ENCODE data around the gene HIC2. TPM values are rescaled to one million over a fixed set of nuclear protein-coding genes. Genes with fewer than 3 reads are reported as not detected.
"Not testable (repeated sequence)": the region's sequence is repeated elsewhere in the genome, so short reads cannot be mapped to it uniquely, and the experiment has no call there.

The HIC2 gene
- total and polyA plus RNA-seq, 4 donors = 1.8 to 6.1 (median 2.9) TPM

GRCh38 chr22:21440676-21441075 lies 23.5 kb downstream of the HIC2 start:
- not testable (repeated sequence) for H3K9me3 ChIP-seq (ENCODE audit: control insufficient read depth in 4 of 4, insufficient read depth in 3 of 4, low read length in 3 of 4); H3K27me3 ChIP-seq (ENCODE audit: control insufficient read depth in 3 of 3, insufficient read depth in 3 of 3, low read length in 2 of 3); DNase-seq; H3K9ac ChIP-seq (ENCODE audit: insufficient read depth in 1 of 2, low read length in 2 of 2); H3K4me3 ChIP-seq; H3K27ac ChIP-seq (ENCODE audit: low read depth in 1 of 2, low read length in 1 of 2); H3K4me1 ChIP-seq (ENCODE audit: control insufficient read depth in 5 of 5, insufficient read depth in 5 of 5, low read length in 5 of 5)
- WGBS, 2 donors = no CpG with 5 or more reads among the region's 16 CpGs
- ATAC-seq (ENCODE audit: insufficient read depth, low FRiP score) = peak; percentile 44
- H3K36me3 ChIP-seq (ENCODE audit: control insufficient read depth in 4 of 4, insufficient read depth in 4 of 4, low read length in 4 of 4) = peaks cover 0 to 17% (median 0%) of the 10 kb centered on the region in 4 donors

- DNase-seq; ATAC-seq (ENCODE audit: insufficient read depth, low FRiP score): not testable (repeated sequence)
Measured at GRCh38 chr22:21441170-21441569, 24.0 kb downstream of the HIC2 start.

GRCh38 chr22:21442123-21442522 lies 25.0 kb downstream of the HIC2 start:
- not testable (repeated sequence) for H3K4me3 ChIP-seq; H3K4me1 ChIP-seq (ENCODE audit: control insufficient read depth in 5 of 5, insufficient read depth in 5 of 5, low read length in 5 of 5); H3K9me3 ChIP-seq (ENCODE audit: control insufficient read depth in 4 of 4, insufficient read depth in 3 of 4, low read length in 3 of 4); H3K27me3 ChIP-seq (ENCODE audit: control insufficient read depth in 3 of 3, insufficient read depth in 3 of 3, low read length in 2 of 3); H3K27ac ChIP-seq (ENCODE audit: low read depth in 1 of 2, low read length in 1 of 2); DNase-seq; H3K9ac ChIP-seq (ENCODE audit: insufficient read depth in 1 of 2, low read length in 2 of 2); ATAC-seq (ENCODE audit: insufficient read depth, low FRiP score)
- peaks cover 0 to 30% (median 1%) of the 10 kb centered on the region in 4 donors for H3K36me3 ChIP-seq (ENCODE audit: control insufficient read depth in 4 of 4, insufficient read depth in 4 of 4, low read length in 4 of 4)
- WGBS, 2 donors = no CpG with 5 or more reads among the region's 9 CpGs

More at GRCh38 chr22:21441170-21441569, 24.0 kb downstream of the HIC2 start:
- not testable (repeated sequence) for H3K27ac ChIP-seq (ENCODE audit: low read depth in 1 of 2, low read length in 1 of 2); H3K4me3 ChIP-seq; H3K27me3 ChIP-seq (ENCODE audit: control insufficient read depth in 3 of 3, insufficient read depth in 3 of 3, low read length in 2 of 3); H3K4me1 ChIP-seq (ENCODE audit: control insufficient read depth in 5 of 5, insufficient read depth in 5 of 5, low read length in 5 of 5); H3K9ac ChIP-seq (ENCODE audit: insufficient read depth in 1 of 2, low read length in 2 of 2); H3K9me3 ChIP-seq (ENCODE audit: control insufficient read depth in 4 of 4, insufficient read depth in 3 of 4, low read length in 3 of 4)
- peaks cover 0 to 22% (median 1%) of the 10 kb centered on the region in 4 donors for H3K36me3 ChIP-seq (ENCODE audit: control insufficient read depth in 4 of 4, insufficient read depth in 4 of 4, low read length in 4 of 4)
- WGBS, 2 donors = 97% methylated on average over 2 to 4 of the region's 6 CpGs

GRCh38 chr22:21442646-21443045 lies 25.5 kb downstream of the HIC2 start:
- not testable (repeated sequence) for DNase-seq; H3K9me3 ChIP-seq (ENCODE audit: control insufficient read depth in 4 of 4, insufficient read depth in 3 of 4, low read length in 3 of 4); ATAC-seq (ENCODE audit: insufficient read depth, low FRiP score); H3K4me1 ChIP-seq (ENCODE audit: control insufficient read depth in 5 of 5, insufficient read depth in 5 of 5, low read length in 5 of 5); H3K27me3 ChIP-seq (ENCODE audit: control insufficient read depth in 3 of 3, insufficient read depth in 3 of 3, low read length in 2 of 3); H3K4me3 ChIP-seq; H3K9ac ChIP-seq (ENCODE audit: insufficient read depth in 1 of 2, low read length in 2 of 2); H3K27ac ChIP-seq (ENCODE audit: low read depth in 1 of 2, low read length in 1 of 2)
- WGBS, 2 donors = 81% methylated on average over 4 of the region's 15 CpGs; no CpG with 5 or more reads in 1 of the 2 donors
- peaks cover 0 to 30% (median 1%) of the 10 kb centered on the region in 4 donors for H3K36me3 ChIP-seq (ENCODE audit: control insufficient read depth in 4 of 4, insufficient read depth in 4 of 4, low read length in 4 of 4)

GRCh38 chr22:21443057-21443734 lies 26.0 kb downstream of the HIC2 start:
- Histone ChIP-seq H3K27me3 (ENCODE audit: control insufficient read depth in 3 of 3, insufficient read depth in 3 of 3, low read length in 2 of 3) (no peaks in the 10 kb centered on the region), H3K36me3 (ENCODE audit: control insufficient read depth in 4 of 4, insufficient read depth in 4 of 4, low read length in 4 of 4) (peaks cover 0 to 32% (median 2%) of the 10 kb centered on the region in 4 donors), H3K9ac (ENCODE audit: insufficient read depth in 1 of 2, low read length in 2 of 2) (no peak overlapping the region), H3K4me3 (no peak overlapping the region), H3K27ac (ENCODE audit: low read depth in 1 of 2, low read length in 1 of 2) (no peak overlapping the region), H3K9me3 (ENCODE audit: control insufficient read depth in 4 of 4, insufficient read depth in 3 of 4, low read length in 3 of 4) (no peaks in the 10 kb centered on the region), H3K4me1 (ENCODE audit: control insufficient read depth in 5 of 5, insufficient read depth in 5 of 5, low read length in 5 of 5) (peaks cover 0 to 5% (median 0%) of the 10 kb centered on the region in 5 donors)
- DNase-seq (peak in 1 of 3 donors; percentile 8), ATAC-seq (ENCODE audit: insufficient read depth, low FRiP score) (no peak)
- WGBS, 2 donors = 90 to 96% methylated on average over 13 of the region's 13 CpGs
- TF ChIP-seq CTCF (IDR thresholded peaks at IDR 0.05; ENCODE audit: control extremely low read depth, extremely low read depth) = no peak

All from lung (tissue), 12 donors.